Mesenchymal stem cell (in vitro differentiated cells and primary cell): ENCODE results near the gene CRHR1.

Experiments
- DNase-seq: peaks from one replicate; pipeline ENCODE4 v3.0.0-alpha.2; 2013
- H2AFZ ChIP-seq: one replicate; pipeline ENCODE4 v1.6.1; 2013; ENCODE audit warnings: low read depth, mild to moderate bottlenecking, control low read depth, inconsistent platforms, low read length, moderate library complexity
- H2AK5ac ChIP-seq: 2 replicates; pipeline ENCODE4 v1.6.1; 2013; ENCODE audit warnings: low read length, moderate library complexity, mild to moderate bottlenecking, inconsistent platforms; ENCODE audit not compliant: severe bottlenecking
- H2BK120ac ChIP-seq: one replicate; pipeline ENCODE4 v1.6.1; 2013; ENCODE audit warnings: low read depth, mild to moderate bottlenecking, inconsistent platforms, low read length, moderate library complexity
- H2BK12ac ChIP-seq, 2 experiments: one replicate each; pipeline ENCODE4 v1.6.1; 2013; ENCODE audit warnings: inconsistent platforms in 2 of 2, low read length in 2 of 2, mild to moderate bottlenecking in 2 of 2, moderate library complexity in 2 of 2, control low read depth in 1 of 2
- H2BK15ac ChIP-seq: one replicate; pipeline ENCODE4 v1.6.1; 2013; ENCODE audit warnings: mild to moderate bottlenecking, low read depth, inconsistent platforms; ENCODE audit not compliant: poor library complexity, severe bottlenecking
- H2BK5ac ChIP-seq: 2 replicates; pipeline ENCODE4 v1.6.1; 2013; ENCODE audit warnings: low read depth, mild to moderate bottlenecking, low read length, control low read depth, inconsistent platforms; ENCODE audit not compliant: poor library complexity, severe bottlenecking
- H3K14ac ChIP-seq, 2 experiments: one replicate each; pipeline ENCODE4 v1.6.1; 2013; ENCODE audit warnings: inconsistent platforms in 2 of 2, low read length in 2 of 2, control low read depth in 1 of 2, mild to moderate bottlenecking in 1 of 2, moderate library complexity in 1 of 2
- H3K18ac ChIP-seq, 2 experiments: one replicate each; pipeline ENCODE4 v1.6.1; 2013; ENCODE audit warnings: inconsistent platforms in 2 of 2, low read length in 2 of 2, control low read depth in 1 of 2, low read depth in 1 of 2, mild to moderate bottlenecking in 1 of 2
- H3K23ac ChIP-seq, 2 experiments: one replicate each; pipeline ENCODE4 v1.6.1; 2013; ENCODE audit warnings: inconsistent platforms in 2 of 2, low read length in 2 of 2, mild to moderate bottlenecking in 2 of 2, moderate library complexity in 2 of 2, control low read depth in 1 of 2
- H3K27ac ChIP-seq: 2 replicates; pipeline ENCODE4 v1.5.1; 2013; ENCODE audit warnings: mild to moderate bottlenecking, moderate library complexity, low read length, control low read depth, inconsistent platforms; ENCODE audit not compliant: poor library complexity, severe bottlenecking
- H3K27me3 ChIP-seq, 2 experiments: 2 replicates each; pipeline versions ENCODE4 v1.6.1 to v1.7.0; 2013; ENCODE audit warnings: low read length in 2 of 2, mild to moderate bottlenecking in 2 of 2, moderate library complexity in 2 of 2, control low read depth in 1 of 2, inconsistent platforms in 1 of 2; ENCODE audit not compliant: control insufficient read depth in 1 of 2, insufficient read depth in 1 of 2
- H3K36me3 ChIP-seq, 2 experiments: 2 replicates each; pipeline versions ENCODE4 v1.6.1 to v1.7.0; 2013; ENCODE audit warnings: low read length in 2 of 2, control low read depth in 1 of 2, inconsistent platforms in 1 of 2, low read depth in 1 of 2, mild to moderate bottlenecking in 1 of 2; ENCODE audit not compliant: insufficient read depth in 2 of 2, control insufficient read depth in 1 of 2
- H3K4ac ChIP-seq, 2 experiments: one replicate each; pipeline ENCODE4 v1.6.1; 2013; ENCODE audit warnings: inconsistent platforms in 2 of 2, low read length in 2 of 2, mild to moderate bottlenecking in 2 of 2, moderate library complexity in 2 of 2, control low read depth in 1 of 2, low read depth in 1 of 2
- H3K4me1 ChIP-seq: 2 replicates; pipeline ENCODE4 v1.6.1; 2013; ENCODE audit warnings: low read depth, low read length, control low read depth; ENCODE audit not compliant: control insufficient read depth, insufficient read depth
- H3K4me2 ChIP-seq: 2 replicates; pipeline ENCODE4 v1.6.1; 2013; ENCODE audit warnings: low read length, mild to moderate bottlenecking, inconsistent platforms; ENCODE audit not compliant: poor library complexity, severe bottlenecking
- H3K4me3 ChIP-seq, 2 experiments: 2 replicates each; pipeline versions ENCODE4 v1.5.1 to v1.7.0; 2013; ENCODE audit warnings: low read length in 2 of 2, mild to moderate bottlenecking in 2 of 2, control low read depth in 1 of 2, low read depth in 1 of 2; ENCODE audit not compliant: insufficient read depth in 1 of 2
- H3K79me1 ChIP-seq: replicated peaks from 2 replicates; pipeline ENCODE4 v1.6.1; 2013; ENCODE audit warnings: mild to moderate bottlenecking, control low read depth, low read length, inconsistent platforms; ENCODE audit not compliant: poor library complexity, severe bottlenecking
- H3K9ac ChIP-seq: 2 replicates; pipeline ENCODE4 v1.7.0; 2013; ENCODE audit warnings: mild to moderate bottlenecking, low read length, moderate library complexity
- H3K9me3 ChIP-seq: 2 replicates; pipeline ENCODE4 v1.7.0; 2013; ENCODE audit warnings: mild to moderate bottlenecking, low read length; ENCODE audit not compliant: control insufficient read depth
- H4K8ac ChIP-seq: one replicate; pipeline ENCODE4 v1.6.1; 2013; ENCODE audit warnings: inconsistent platforms, mild to moderate bottlenecking, low read length, moderate library complexity
- H4K91ac ChIP-seq: one replicate; pipeline ENCODE4 v1.6.1; 2013; ENCODE audit warnings: mild to moderate bottlenecking, low read length, inconsistent platforms
- WGBS: methylation state at CpG from one replicate; pipeline ENCODE4 v1.1.7; 2013; ENCODE audit warnings: mixed read lengths; 5-methylcytosine and 5-hydroxymethylcytosine counted together

CRHR1 gene

GRCh38 chr17:45794840-45795239 lies 10.7 kb downstream of the CRHR1 start:
- Histone ChIP-seq H3K14ac (no peak overlapping the region), H3K79me1 (no peaks in the 10 kb centered on the region), H3K27me3 (peaks cover 50 to 90% of the 10 kb centered on the region in 2 experiments), H2BK12ac (no peak overlapping the region), H3K4me3 (no peak overlapping the region), H2BK15ac (no peak overlapping the region), H3K9me3 (no peaks in the 10 kb centered on the region), H3K4me1 (no peaks in the 10 kb centered on the region), H2BK120ac (no peak overlapping the region), H3K4ac (no peak overlapping the region), H4K8ac (no peak overlapping the region), H3K9ac (no peak overlapping the region), H3K23ac (no peak overlapping the region), H3K4me2 (no peak overlapping the region), H2BK5ac (no peak overlapping the region), H4K91ac (no peak overlapping the region), H2AFZ (no peak overlapping the region), H3K27ac (no peak overlapping the region), H3K18ac (no peak overlapping the region), H2AK5ac (no peak overlapping the region), H3K36me3 (no peaks in the 10 kb centered on the region)
- no peak for DNase-seq
- WGBS = 62% methylated on average over 6 of the region's 6 CpGs

DNA sequence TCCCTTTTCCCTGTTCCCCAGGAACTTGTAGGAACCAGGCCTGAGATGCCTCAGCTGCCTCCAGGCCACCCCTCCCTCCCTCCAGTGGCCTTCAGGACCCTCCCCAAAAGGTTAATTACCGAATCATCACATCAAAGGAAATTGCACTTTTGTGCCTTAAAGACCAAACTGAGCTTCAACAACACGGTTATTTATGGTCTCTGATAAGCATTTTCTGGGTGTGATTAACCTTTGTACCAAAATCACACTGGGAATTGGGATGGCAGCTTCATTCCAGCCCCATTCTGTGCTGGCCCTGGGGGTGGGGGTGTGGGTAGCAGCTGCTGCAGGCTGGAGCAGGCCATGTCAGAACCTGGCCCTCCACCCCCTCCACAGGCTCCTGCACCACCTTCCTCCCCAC lies 16.7 kb downstream of the CRHR1 start:
- no peak for DNase-seq
- no CpG with 5 or more reads among the region's 2 CpGs for WGBS
- Histone ChIP-seq H3K4ac (no peak overlapping the region), H4K91ac (no peak overlapping the region), H3K36me3 (no peaks in the 10 kb centered on the region), H2BK12ac (no peak overlapping the region), H3K23ac (no peak overlapping the region), H2AFZ (no peak overlapping the region), H3K14ac (no peak overlapping the region), H2BK5ac (no peak overlapping the region), H2BK15ac (no peak overlapping the region), H3K79me1 (no peaks in the 10 kb centered on the region), H2AK5ac (no peak overlapping the region), H3K4me3 (no peak overlapping the region), H3K9me3 (no peaks in the 10 kb centered on the region), H3K4me1 (no peaks in the 10 kb centered on the region), H3K27me3 (peaks cover 46 to 79% of the 10 kb centered on the region in 2 experiments), H4K8ac (no peak overlapping the region), H2BK120ac (no peak overlapping the region), H3K27ac (no peak overlapping the region), H3K4me2 (no peak overlapping the region), H3K18ac (no peak overlapping the region), H3K9ac (no peak overlapping the region)

- Histone ChIP-seq H2BK12ac (no peak overlapping the region), H3K18ac (no peak overlapping the region), H3K79me1 (no peaks in the 10 kb centered on the region), H3K27ac (no peak overlapping the region), H4K91ac (no peak overlapping the region), H4K8ac (no peak overlapping the region), H3K4me3 (no peak overlapping the region), H2AFZ (no peak overlapping the region), H3K4ac (no peak overlapping the region), H2AK5ac (no peak overlapping the region), H2BK15ac (no peak overlapping the region), H3K9ac (no peak overlapping the region), H3K14ac (no peak overlapping the region), H3K23ac (no peak overlapping the region), H2BK120ac (no peak overlapping the region), H3K4me2 (no peak overlapping the region), H3K36me3 (no peaks in the 10 kb centered on the region), H3K9me3 (no peaks in the 10 kb centered on the region), H2BK5ac (no peak overlapping the region), H3K27me3 (peaks cover 43 to 78% of the 10 kb centered on the region in 2 experiments), H3K4me1 (no peaks in the 10 kb centered on the region)
- WGBS = 86% methylated on average over 8 of the region's 8 CpGs
- DNase-seq = no peak
Measured at GRCh38 chr17:45801421-45801820, 17.3 kb downstream of the CRHR1 start.

- H2BK120ac ChIP-seq = no peak overlapping the region
- no peak overlapping the region for H3K9ac ChIP-seq
- H3K23ac ChIP-seq = no peak overlapping the region
Measured at GRCh38 chr17:45808845-45809244, 24.7 kb downstream of the CRHR1 start.

More at GRCh38 chr17:45808845-45809244, 24.7 kb downstream of the CRHR1 start:
- no peak overlapping the region for H3K4me3 ChIP-seq
- peaks cover 57 to 74% of the 10 kb centered on the region in 2 experiments for H3K27me3 ChIP-seq
- no peaks in the 10 kb centered on the region for H3K4me1 ChIP-seq
- H3K9me3 ChIP-seq = peaks cover 4% of the 10 kb centered on the region
- no peak for DNase-seq
- no peak overlapping the region for H2AK5ac ChIP-seq
- H2BK5ac ChIP-seq = no peak overlapping the region
- no peak overlapping the region for H3K4ac ChIP-seq
- H3K14ac ChIP-seq = no peak overlapping the region
- H3K4me2 ChIP-seq = no peak overlapping the region
- no peak overlapping the region for H2AFZ ChIP-seq
- H3K36me3 ChIP-seq = no peaks in the 10 kb centered on the region
- no peak overlapping the region for H4K91ac ChIP-seq
- no peak overlapping the region for H2BK12ac ChIP-seq
- no peaks in the 10 kb centered on the region for H3K79me1 ChIP-seq
- H4K8ac ChIP-seq = no peak overlapping the region
- H2BK15ac ChIP-seq = no peak overlapping the region
- 79% methylated on average over 1 of the region's 1 CpG for WGBS
- no peak overlapping the region for H3K18ac ChIP-seq
- H3K27ac ChIP-seq = no peak overlapping the region
